Activated T-cell treated with anti-CD3 and anti-CD28 coated beads for 48 hours (primary cell): ENCODE measurements around the gene COQ8A.

Experiments
- DNase-seq: peaks from one replicate; pipeline ENCODE4 v3.0.0-alpha.2; 2020; ENCODE audit warnings: low read depth

The COQ8A gene

DNA sequence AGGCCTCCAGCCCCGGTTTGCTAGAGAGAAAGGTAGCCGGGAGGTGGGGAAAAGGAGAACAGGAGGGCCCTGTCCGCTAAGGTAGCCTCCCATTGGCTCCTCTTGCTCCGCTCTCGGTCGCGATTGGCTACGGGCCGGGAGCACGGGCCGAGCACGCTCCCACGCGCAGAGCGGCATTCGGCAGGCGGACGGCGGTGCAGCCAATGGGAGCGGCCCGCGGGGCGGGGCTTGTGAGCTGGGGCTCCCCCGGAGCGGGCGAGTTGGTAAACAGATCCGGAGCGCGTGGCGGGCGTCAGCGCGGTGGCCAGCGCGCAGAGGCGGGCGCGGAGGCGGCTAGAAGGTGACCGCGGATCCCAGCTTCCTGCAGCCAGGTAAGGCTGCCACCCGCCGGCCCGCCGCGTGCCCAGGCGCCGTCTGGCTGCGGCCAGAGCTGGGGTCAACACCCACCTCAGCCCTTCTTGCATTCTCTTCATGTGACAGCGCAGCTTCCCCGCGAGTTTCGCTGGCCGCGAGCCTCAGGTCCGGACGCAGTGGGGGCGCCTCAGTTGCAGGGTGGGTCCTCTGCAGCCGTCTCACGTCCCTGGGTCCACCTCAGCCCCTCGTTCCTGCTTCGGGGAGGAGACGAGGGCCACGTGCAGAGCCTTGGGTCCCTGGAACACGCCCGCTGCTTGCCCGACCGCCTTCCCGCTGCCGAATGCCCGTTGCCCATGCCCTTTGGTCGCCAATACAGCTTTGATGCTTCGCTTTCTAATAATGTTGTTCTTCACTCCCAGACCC lies at the start of gene COQ8A:
Gene COQ8A, plus strand, starts transcription at position 266 of the 777 bp plus-strand sequence. CDS start 21,092 bp downstream, outside the sequence.
- peak; percentile 99 for DNase-seq

DNA sequence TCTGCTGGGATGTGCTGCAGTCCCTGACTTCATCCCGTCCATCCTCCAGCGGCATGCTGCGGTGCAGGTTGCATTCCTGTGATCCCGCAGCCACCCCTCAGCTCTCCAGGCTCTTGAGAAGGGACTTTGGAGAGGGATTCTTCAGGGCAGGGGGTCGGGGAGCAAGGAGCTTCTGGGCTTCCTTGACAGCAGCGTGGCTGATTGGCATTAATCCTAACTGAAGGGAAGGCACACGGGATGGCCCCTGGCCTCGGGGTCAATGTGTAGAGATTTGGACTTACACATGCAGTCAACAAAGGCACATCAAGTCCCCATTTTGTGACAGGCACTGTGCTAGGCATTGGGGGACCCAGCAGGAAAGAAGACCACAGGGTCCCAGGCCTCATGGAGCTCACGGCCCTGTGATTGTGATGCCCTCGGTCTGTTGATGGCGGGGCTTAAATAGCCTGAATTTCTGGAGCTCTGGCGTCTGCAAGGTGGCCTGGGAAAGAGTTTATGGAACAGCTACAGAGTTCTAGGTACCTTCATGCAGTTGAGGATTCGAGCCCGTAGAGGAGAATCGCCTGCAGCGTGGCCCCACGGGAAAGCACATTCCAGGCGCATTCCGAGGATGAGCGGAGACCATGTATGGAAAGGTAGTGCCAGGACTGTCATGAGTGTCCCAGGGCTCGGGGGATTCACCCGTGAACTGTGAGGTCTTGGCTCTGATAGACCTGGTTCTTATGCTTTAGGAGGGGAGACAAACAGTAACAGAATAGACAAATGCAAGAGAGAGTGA lies 49.6 kb upstream of the COQ8A start:
- no peak for DNase-seq

DNA sequence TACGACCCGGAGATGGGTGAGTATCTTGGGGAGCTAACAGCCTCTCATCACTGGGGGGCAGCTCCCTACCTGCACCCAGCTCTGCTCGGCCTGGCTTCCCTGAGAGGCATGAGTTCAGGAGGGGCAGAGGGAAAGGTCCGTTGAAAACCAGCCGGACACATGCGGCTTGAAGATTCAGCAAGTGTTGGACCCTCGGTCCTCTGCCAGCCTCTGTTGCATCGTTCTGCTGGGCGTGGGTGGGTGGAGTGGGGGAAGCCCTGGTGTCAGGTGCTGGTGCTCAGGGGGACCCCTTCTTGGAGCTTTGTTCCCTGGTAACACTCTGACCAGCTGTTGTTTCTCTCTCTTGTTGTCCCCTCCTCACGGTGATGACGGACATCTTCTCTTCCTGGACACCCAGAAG lies 48.7 kb upstream of the COQ8A start:
- no peak for DNase-seq

DNA sequence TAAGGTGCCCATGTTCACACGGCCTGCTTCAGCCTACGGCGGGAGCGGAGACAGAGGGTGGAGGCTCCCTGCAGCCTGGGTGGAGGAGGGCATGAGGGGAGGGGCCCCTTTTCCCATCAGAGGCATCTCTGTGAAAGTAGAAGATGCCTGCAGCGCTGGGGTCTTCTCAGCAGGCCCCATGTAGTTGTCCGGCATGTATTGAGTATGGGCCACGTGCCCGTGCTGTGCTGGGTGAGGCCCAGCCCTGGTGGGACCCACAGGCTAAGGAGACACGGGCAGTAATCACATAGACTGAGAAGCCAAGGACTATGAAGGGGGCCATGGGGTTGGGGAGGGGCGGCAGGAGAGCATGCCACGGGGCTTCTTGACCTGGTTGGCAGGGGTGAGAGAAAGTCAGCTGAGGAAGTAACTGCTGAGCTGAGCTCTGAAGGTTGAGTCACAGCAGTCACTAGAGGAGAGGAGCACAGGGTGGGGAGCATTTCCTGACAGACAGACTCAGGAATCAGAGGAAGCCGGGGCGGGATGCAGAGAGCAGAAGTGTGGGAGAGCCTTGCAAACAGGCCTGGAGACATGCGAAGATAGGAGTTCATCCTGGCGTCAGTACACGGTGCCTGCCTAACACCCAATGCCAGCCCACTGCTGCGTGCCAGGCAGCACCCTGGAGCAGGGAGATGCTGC lies 48.1 kb upstream of the COQ8A start:
- no peak for DNase-seq

DNA sequence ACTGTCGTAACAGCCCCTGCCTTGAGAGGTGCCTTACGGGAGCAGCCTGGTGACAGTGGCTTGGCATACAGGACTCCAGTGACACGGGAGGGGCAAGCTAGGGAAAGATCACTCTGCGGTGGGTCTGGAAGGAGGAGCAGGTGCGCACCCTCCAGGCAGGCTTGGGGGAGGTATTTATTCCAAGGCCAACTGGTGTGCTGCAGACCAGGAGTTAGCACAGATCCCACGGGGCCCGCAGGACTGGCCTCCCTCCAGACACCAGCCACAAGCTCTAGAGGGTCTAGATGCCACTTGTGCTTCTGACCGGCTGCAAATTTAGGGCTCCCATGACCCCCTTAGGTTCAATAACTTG lies 47.6 kb upstream of the COQ8A start:
- no peak for DNase-seq

DNA sequence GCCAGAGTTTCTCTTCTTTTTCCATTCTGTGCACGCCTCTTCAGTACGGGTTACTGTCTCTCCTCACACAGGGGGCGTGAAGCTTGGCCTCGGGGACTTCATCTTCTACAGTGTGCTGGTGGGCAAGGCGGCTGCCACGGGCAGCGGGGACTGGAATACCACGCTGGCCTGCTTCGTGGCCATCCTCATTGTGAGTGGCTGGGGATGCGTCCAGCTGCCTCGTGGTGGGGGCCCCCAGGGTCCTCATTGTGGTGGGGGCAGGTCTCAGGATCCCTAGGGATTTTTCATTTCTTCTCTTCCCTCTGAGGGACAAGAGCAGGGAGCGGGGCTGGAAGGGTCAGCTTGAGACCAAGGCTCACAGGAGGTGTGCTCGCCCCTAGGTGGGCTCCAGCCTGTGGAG lies 46.2 kb upstream of the COQ8A start:
- no peak for DNase-seq

DNA sequence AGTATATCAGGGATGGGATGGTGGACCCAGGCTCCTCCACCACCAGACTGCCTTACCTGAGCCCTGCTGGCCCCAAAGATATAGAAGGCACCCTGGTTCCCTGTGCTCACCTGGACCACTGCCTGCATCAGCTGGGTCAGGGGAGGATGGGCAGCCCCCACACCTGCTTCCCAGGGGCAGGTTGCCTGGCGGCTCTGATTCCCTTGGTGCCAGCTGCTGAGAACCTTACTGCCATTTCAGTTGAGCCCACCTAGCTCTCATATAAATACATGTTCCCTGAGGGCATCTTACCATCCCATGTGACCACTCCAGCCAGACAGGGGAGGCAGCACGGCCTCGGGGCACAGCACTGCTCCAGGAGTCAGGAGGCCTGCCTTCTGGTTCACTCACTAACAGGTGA lies 45.3 kb upstream of the COQ8A start:
- no peak for DNase-seq

DNA sequence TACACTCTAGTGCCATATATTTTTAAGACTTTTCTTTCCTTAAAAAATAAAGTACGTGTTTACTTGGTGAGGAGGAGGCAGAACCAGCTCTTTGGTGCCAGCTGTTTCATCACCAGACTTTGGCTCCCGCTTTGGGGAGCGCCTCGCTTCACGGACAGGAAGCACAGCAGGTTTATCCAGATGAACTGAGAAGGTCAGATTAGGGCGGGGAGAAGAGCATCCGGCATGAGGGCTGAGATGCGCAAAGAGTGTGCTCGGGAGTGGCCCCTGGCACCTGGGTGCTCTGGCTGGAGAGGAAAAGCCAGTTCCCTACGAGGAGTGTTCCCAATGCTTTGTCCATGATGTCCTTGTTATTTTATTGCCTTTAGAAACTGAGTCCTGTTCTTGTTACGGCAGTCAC lies 44.5 kb upstream of the COQ8A start:
- DNase-seq: no peak

DNA sequence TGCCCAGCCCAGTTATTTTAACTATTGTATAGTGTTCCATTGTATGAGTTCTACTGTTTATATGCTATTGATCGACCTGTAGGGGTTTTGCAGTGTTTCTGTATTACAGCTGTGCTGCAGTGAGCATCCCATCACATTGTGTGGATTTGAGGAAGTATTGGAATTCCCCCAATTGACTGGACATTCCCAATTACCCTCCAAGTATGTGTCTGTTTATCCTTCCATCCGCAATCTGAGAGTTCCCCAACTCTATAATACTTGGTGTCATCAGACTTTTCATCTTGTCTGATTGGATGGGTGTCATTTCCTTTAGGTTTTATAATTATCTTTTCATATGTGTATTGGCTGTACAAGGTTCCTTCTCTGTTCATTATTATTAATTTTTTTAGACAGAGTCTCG lies 41.8 kb upstream of the COQ8A start:
- no peak for DNase-seq

DNA sequence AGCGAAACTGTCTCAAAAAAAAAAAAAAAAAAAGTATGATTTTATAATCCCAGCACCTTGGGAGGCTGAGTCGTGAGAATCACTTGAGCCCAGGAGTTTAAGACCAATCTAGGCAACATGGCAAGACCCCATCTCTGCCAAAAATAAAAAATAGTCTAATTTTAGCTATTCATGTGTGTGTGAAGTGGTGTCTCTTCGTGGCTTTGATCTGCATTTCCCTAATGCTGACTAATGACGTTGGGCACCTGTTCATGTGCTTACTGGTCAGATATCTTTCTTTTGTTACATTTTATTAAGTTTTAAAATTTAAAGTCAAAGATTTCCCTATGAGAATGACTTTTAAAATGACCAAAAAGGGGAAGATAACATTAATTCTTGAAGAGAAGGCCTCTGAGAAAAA lies 38.7 kb upstream of the COQ8A start:
- DNase-seq: no peak

DNA sequence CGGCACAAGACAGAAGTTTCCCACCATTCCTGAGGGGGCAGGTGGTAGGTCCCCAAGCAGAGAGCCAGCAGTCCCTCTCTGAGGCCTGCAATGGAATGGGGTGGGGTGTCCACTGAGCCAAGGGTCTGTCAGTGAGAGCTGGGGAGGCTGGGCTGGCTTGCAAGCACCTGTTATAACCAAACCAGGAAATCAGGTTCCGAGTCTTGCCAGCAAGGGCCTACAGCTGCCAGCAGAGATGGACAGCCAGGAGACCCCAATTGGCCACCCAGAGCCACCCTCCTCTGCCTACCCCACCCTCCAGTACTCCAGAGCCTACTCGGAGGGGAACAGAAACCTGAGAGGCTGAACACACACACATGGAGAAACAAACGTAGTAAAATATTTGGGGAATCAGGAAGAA lies 37.5 kb upstream of the COQ8A start:
- DNase-seq: no peak

DNA sequence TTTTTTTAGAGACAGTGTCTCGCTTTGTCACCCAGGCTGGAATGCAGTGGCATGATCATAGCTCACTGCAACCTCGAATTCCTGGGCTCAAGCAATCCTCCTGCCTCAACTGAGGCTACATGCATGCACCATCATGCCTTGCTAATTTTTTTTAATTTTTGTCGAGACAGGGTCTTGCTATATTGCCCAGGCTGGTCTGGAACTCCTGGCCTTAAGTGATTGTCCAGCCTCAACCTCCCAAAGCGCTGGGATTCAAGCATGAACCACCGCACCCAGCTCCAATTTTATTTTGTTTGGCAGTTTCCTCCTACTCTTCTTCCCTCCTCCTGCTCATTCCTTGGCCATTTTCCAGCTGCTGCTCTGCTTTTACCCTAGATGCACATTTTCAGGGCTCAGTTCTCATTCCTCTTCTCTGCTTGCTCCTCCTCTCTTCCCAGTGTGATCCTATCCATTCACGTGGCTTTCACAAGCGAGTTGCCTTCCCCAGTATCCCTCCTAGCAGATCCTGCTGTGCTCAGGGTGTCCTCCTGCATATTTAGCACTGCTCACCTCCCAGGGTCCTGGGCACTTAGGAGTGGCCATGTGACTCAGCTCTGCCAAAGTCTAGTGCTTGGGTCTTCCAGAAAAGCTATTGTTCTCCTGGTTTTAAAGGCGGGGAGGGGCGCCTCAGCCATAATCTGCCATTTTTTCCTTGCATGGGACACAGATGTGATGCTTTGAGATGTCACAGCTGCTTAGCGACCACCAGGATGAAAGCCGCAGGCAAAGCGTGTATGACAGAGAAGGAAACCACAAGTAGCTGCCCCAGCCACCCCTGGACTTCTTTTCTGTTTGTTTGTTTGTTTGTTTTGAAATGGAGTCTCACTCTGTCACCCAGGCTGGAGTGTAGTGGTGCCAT lies 36.0 kb upstream of the COQ8A start:
- DNase-seq: no peak

DNA sequence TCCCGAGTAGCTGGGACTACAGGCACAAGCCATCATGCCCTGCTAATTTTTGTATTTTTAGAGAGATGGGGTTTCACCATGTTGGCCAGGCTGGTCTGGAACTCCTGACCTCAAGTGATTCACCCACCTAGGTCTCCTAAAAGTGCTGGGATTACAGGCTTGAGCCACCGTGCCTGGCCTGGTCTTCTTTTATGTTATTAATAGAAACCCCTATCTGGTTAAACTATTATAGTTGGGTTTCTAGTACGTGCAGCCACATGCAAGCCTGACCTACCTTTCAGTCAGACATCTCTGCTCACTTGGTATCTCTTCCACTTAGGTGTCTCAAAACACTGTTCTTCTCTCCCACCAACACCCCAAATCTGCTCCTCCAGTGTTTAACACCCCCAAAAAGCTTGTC lies 35.3 kb upstream of the COQ8A start:
- no peak for DNase-seq

DNA sequence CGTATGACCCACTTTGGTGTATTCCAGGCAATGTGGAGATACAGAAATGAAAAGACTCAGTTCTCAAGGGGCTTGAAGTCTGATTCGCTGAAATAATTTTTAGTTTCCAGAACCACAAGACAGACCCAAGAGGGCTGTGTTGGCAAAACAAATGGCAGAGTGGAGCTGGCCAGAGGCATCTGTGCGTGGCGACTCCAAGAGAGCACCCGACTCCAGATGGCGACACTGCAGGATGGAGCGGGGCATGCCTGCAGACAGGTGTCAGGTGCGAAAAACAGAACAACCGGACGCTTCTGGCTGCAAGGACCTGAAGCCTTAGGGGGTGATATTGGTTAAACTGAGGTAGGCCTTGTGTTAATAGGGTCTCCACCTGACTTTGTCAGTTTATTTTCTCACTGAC lies 31.7 kb upstream of the COQ8A start:
- DNase-seq: no peak

DNA sequence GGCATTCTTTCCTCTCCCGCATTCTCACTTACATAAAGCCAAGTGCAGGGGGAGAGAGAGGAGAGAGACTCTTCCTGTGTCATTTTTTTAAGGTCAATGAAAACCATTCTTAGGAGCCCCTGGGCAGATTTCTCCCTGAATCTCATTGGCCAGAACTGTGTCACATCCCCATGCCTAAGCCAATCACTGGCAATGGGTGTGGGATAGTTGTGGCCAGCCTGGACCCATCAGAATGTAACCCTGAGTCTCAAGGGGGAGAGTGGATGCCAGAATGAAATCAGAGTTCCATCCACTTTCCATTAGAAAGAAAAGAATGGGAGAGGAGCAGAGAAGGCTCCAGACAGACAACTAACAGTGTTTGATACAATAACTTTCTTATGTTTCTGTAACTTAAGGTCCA lies 31.2 kb upstream of the COQ8A start:
- DNase-seq: no peak

DNA sequence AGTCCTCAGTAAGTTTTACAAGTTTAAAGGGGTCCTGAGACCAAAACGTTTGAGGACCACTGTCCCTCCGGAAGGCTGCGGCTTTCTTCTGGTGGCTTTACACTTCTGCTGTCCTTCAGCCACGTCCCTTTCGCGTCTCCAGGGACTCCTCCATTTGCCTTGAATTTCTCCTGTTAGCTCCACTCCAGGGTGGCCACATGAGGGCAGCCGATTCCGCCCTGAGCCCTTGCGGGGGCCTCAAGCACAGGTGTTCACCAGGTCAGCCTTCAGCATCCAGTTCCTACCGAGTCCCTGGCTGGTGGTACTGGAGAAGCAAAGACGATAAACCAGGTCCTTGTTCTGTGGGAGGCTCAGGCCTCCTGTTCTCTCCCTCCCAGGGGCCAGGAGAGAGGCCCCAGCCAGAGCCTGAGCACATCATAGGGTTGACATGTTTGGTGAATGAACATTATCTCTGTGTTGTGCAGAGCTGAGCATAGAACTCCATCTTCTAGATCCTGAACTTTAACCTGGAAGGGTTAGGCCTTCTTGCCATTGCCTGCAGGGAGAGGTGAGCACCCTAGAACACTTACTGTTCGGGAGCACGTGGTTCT lies 27.4 kb upstream of the COQ8A start:
- DNase-seq: peak; percentile 34

DNA sequence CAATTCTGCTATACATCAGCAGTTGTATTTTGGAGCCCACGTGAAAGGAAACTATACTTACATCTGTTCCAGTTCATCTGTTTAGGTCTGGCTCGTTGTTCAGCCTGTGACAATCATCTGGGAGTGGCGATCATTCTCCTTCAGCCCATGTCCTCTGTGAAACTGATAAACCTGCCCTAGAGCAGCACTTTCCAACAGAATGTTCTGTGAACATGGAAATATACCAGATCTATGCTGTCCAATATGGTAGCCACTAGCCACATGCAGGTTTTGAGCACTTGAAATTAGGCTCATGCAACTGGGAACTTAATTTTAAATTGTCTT lies 24.5 kb upstream of the COQ8A start:
- DNase-seq: no peak

DNA sequence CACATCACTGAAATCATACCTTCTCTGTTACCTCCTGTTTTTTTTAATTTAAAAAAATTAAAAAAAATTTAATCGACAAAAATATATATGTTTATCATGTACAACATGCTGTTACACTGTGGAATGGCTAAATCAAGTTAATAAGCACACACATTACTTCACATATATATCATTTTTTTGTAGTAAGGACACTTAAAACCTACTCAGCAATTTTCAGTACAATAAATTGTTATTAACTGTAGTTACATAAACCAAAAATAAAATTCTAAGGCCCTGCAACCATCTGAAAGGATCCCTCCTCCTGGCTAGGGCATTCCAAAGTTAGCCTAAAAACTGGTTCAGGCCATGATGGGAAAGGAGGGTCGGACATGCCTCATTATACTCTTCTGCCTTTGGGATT lies 23.6 kb upstream of the COQ8A start:
- no peak for DNase-seq

DNA sequence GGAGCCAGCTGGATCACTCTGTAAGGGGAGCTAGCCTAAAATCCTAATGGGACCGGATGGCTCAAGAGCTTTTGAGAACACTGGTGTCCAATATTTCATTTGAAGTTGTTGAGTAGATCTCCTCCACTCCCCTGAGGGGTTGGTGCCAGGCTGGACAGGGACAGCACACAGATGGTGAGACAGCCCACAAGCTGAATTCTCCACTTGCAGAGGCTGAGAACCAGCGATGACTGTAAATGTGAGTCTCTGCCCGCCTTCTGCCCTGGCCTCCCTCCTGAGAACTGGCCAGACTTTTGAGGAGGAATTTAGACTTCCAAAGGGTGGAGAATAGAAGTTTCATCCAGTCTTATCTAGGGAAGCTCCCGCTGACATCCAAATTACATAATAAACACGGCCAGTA lies 20.5 kb upstream of the COQ8A start:
- DNase-seq: no peak

DNA sequence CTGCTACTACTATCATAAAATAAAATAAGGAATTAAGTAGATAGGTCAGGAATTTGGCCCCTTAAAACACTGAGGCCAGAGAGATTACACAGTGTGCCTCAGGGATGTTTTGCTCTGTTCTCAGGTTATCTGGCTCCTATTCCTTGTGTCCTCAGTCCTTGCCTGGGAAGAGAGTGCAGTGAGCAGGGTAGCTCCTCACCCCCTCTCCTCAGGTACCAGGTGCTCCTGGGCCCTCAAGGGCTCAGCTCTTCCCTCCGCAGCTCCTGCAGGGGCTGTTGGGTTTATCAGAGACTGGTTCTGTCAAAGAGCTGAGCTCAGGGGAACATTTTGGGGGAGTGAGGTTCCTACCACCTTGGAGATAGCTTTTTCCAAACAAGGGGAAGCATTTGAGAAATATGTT lies 20.1 kb upstream of the COQ8A start:
- no peak for DNase-seq

DNA sequence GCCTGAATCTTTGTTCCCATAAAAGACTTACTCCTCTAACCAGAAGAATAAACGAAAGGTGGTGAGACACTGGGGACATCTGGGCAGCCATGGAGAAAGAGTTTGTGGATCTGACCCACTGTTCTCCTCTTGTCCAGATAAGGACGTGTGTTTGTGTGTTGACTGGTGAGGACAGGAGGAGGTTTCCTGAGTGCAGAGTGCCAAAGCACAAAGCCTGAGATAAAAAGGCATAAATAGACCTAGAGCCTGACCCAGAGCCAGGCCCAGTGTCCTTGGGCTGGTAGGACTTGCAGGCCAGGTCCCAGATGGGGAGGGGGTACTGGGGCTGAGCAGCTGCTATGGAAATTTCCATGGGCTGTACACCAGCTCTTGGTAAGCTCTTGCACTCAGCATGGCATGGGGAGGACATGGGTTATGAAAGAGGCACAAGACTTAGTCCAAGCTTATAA lies 19.6 kb upstream of the COQ8A start:
- no peak for DNase-seq

DNA sequence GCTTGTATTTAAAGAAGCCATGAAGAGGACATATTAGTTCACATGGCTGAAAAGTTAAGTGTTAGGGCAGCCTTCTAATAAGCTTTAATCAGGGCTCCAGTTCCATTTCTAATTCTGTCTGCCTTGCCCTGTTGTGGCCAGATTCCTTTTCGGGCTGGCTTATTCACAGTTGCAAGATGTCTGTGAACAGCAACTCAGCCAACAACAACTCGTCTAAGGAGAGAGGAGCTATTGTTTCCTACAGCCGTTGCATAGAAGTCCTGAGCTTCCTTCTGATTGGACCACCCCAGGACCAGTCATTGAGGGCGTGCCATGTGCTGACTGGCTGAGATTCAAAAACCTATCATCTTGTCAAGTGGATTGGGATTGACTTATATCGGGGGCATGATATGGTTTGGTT lies 18.6 kb upstream of the COQ8A start:
- no peak for DNase-seq
